ENCODE measurements around the gene CDCA4. TPM values are rescaled to one million over a fixed set of nuclear protein-coding genes. Genes with fewer than 3 reads are reported as not detected.

CDCA4 gene
- 4.0 and 41.1 TPM in 2 replicates for total RNA-seq (ENCODE audit: low replicate concordance)

- DNase-seq (ENCODE audit: low read depth) = peak; percentile 92
- TF ChIP-seq CTCF (IDR thresholded peaks at IDR 0.05; ENCODE audit: insufficient read depth, low read length) = no peak
- H3K4me3 ChIP-seq (ENCODE audit: low read depth, low read length) = peak within 1 kb of the TSS; percentile 86
Measured at GRCh38 chr14:105020815-105021655, at the start of gene CDCA4. Gene CDCA4, minus strand, starts transcription at chr14:105021083. Its CDS starts 9,154 bp downstream, at chr14:105011929.

GRCh38 chr14:105069871-105070759, 49.2 kb upstream of the CDCA4 start:
- no peak for DNase-seq (ENCODE audit: low read depth)
- TF ChIP-seq CTCF (IDR thresholded peaks at IDR 0.05; ENCODE audit: insufficient read depth, low read length) = no peak
- H3K4me3 ChIP-seq (ENCODE audit: low read depth, low read length) = no peak overlapping the region

- no peak overlapping the region for H3K4me3 ChIP-seq (ENCODE audit: low read depth, low read length)
- no peak for DNase-seq (ENCODE audit: low read depth)
- no peak for TF ChIP-seq CTCF (IDR thresholded peaks at IDR 0.05; ENCODE audit: insufficient read depth, low read length)
Measured at GRCh38 chr14:105069522-105069870, 48.6 kb upstream of the CDCA4 start.

GRCh38 chr14:105068818-105069217, 47.9 kb upstream of the CDCA4 start:
- no peak overlapping the region for H3K4me3 ChIP-seq (ENCODE audit: low read depth, low read length)
- no peak for DNase-seq (ENCODE audit: low read depth)

GRCh38 chr14:105067969-105068301, 47.1 kb upstream of the CDCA4 start:
- DNase-seq (ENCODE audit: low read depth) = no peak
- TF ChIP-seq CTCF (IDR thresholded peaks at IDR 0.05; ENCODE audit: insufficient read depth, low read length) = no peak

More at GRCh38 chr14:105068818-105069217, 47.9 kb upstream of the CDCA4 start:
- TF ChIP-seq CTCF (IDR thresholded peaks at IDR 0.05; ENCODE audit: insufficient read depth, low read length) = no peak

GRCh38 chr14:105067140-105067968, 46.5 kb upstream of the CDCA4 start:
- no peak for DNase-seq (ENCODE audit: low read depth)
- no peak for TF ChIP-seq CTCF (IDR thresholded peaks at IDR 0.05; ENCODE audit: insufficient read depth, low read length)
- H3K4me3 ChIP-seq (ENCODE audit: low read depth, low read length) = no peak overlapping the region

More at GRCh38 chr14:105067969-105068301, 47.1 kb upstream of the CDCA4 start:
- no peak overlapping the region for H3K4me3 ChIP-seq (ENCODE audit: low read depth, low read length)
